Bronchial epithelial cell (primary cell): ENCODE measurements around the gene CPSF4L. TPM values are rescaled to one million over a fixed set of nuclear protein-coding genes. Genes with fewer than 3 reads are reported as not detected.
"Not testable (repeated sequence)": the region's sequence is repeated elsewhere in the genome, so short reads cannot be mapped to it uniquely, and the experiment has no call there.

Experiments
- DNase-seq: peaks from one replicate; pipeline ENCODE4 v3.0.0-alpha.2; 2010; ENCODE audit warnings: low read depth
- FAIRE-seq: peaks from 2 replicates; lab custom pipeline; 2011; peaks lifted over from hg19 to GRCh38; lab: Jason Lieb, UNC
- H3K27me3 ChIP-seq: 2 replicates; pipeline ENCODE4 v1.5.1; 2011; ENCODE audit warnings: low read length; ENCODE audit not compliant: control insufficient read depth, insufficient read depth
- H3K36me3 ChIP-seq: 2 replicates; pipeline ENCODE4 v1.5.1; 2011; ENCODE audit warnings: low read length; ENCODE audit not compliant: control insufficient read depth, insufficient read depth
- H3K4me3 ChIP-seq: 2 replicates; pipeline ENCODE4 v1.5.1; 2011; ENCODE audit warnings: mild to moderate bottlenecking, low read depth, low read length, control low read depth
- CTCF ChIP-seq: IDR thresholded peaks from 2 replicates; pipeline ENCODE4 v1.5.1; 2011; ENCODE audit warnings: mild to moderate bottlenecking, moderate library complexity, low read length, control low read depth, inconsistent platforms; ENCODE audit not compliant: insufficient read depth, severe bottlenecking
- total RNA-seq: library from RNA; depleted of rRNA; stranded (reverse); fragments of >200 nt; gene quantifications from 2 replicates; pipeline ENCODE4 v1.2.1, GENCODE V29; 2014

The CPSF4L gene
- not detected in 2 replicates for total RNA-seq

GRCh38 chr17:73261617-73261951 is at the start of gene CPSF4L:
Gene CPSF4L (minus strand): TSS chr17:73261880. CDS start chr17:73261818, 62 bp downstream.
- Histone ChIP-seq H3K36me3 (no peaks in the 10 kb centered on the region), H3K4me3 (no peak within 1 kb of the TSS), H3K27me3 (no peaks in the 10 kb centered on the region)
- no peak for TF ChIP-seq CTCF
- FAIRE-seq, result no peak
- DNase-seq, result no peak

GRCh38 chr17:73311428-73311780 is 49.7 kb upstream of the CPSF4L start:
- TF ChIP-seq CTCF, result no peak
- Histone ChIP-seq H3K27me3 (no peaks in the 10 kb centered on the region), H3K36me3 (peaks cover 4% of the 10 kb centered on the region), H3K4me3 (peak overlapping the region; percentile 100)
- DNase-seq, result no peak
- FAIRE-seq, result no peak

- Histone ChIP-seq H3K36me3 (peaks cover 4% of the 10 kb centered on the region), H3K4me3 (peak overlapping the region; percentile 100), H3K27me3 (no peaks in the 10 kb centered on the region)
- FAIRE-seq (no peak), DNase-seq (no peak)
- no peak for TF ChIP-seq CTCF
Measured at GRCh38 chr17:73309727-73310596, 48.3 kb upstream of the CPSF4L start.

GRCh38 chr17:73308959-73309358 is 47.3 kb upstream of the CPSF4L start:
- H3K4me3 ChIP-seq, H3K36me3 ChIP-seq, H3K27me3 ChIP-seq, DNase-seq, FAIRE-seq: not testable (repeated sequence)

- Histone ChIP-seq H3K4me3 (peak overlapping the region; percentile 4), H3K27me3 (no peaks in the 10 kb centered on the region), H3K36me3 (peaks cover 6% of the 10 kb centered on the region)
- FAIRE-seq (no peak), DNase-seq (peak; percentile 85)
- no peak for TF ChIP-seq CTCF
Measured at GRCh38 chr17:73308017-73308823, 46.5 kb upstream of the CPSF4L start.

- H3K4me3 ChIP-seq, result no peak overlapping the region
- H3K36me3 ChIP-seq, result peaks cover 6% of the 10 kb centered on the region
- TF ChIP-seq CTCF, result no peak
- no peak for FAIRE-seq
- no peak for DNase-seq
- H3K27me3 ChIP-seq, result no peaks in the 10 kb centered on the region
Measured at GRCh38 chr17:73307130-73307529, 45.5 kb upstream of the CPSF4L start.
